ENCODE data around the gene GALNTL6. TPM values are rescaled to one million over a fixed set of nuclear protein-coding genes. Genes with fewer than 3 reads are reported as not detected.
A peak's percentile ranks its signal among the peaks of the same experiment; 100 is the strongest.

Gene GALNTL6
- total and polyA plus RNA-seq, 2 experiments from 2014 or later = not detected

- no peak overlapping the region for H3K4me3 ChIP-seq
- H3K9me3 ChIP-seq (ENCODE audit: low read depth) = no peaks in the 10 kb centered on the region
- no peaks in the 10 kb centered on the region for H3K36me3 ChIP-seq
- H3K27ac ChIP-seq = no peak overlapping the region
- no peak for DNase-seq (ENCODE audit: low read depth in 1 of 2, low spot score in 1 of 2)
- no peaks in the 10 kb centered on the region for H3K4me1 ChIP-seq (ENCODE audit: low read depth)
- TF ChIP-seq CTCF (IDR thresholded peaks at IDR 0.05; ENCODE audit: low read depth, low read length) = no peak
- no peaks in the 10 kb centered on the region for H3K27me3 ChIP-seq
Observed at GRCh38 chr4:173045571-173045970, 1232.4 kb downstream of the GALNTL6 start.

- no peaks in the 10 kb centered on the region for H3K27me3 ChIP-seq
- no peaks in the 10 kb centered on the region for H3K36me3 ChIP-seq
- no peak overlapping the region for H3K27ac ChIP-seq
- H3K4me1 ChIP-seq (ENCODE audit: low read depth) = no peaks in the 10 kb centered on the region
- no peaks in the 10 kb centered on the region for H3K9me3 ChIP-seq (ENCODE audit: low read depth)
- H3K4me3 ChIP-seq = no peak overlapping the region
- no peak for DNase-seq (ENCODE audit: low read depth in 1 of 2, low spot score in 1 of 2)
- no peak for TF ChIP-seq CTCF (IDR thresholded peaks at IDR 0.05; ENCODE audit: low read depth, low read length)
Observed at GRCh38 chr4:173046144-173046543, 1232.9 kb downstream of the GALNTL6 start.

GRCh38 chr4:173046818-173047217 lies 1233.6 kb downstream of the GALNTL6 start:
- TF ChIP-seq CTCF (IDR thresholded peaks at IDR 0.05; ENCODE audit: low read depth, low read length) = no peak
- H3K27ac ChIP-seq = no peak overlapping the region
- no peaks in the 10 kb centered on the region for H3K27me3 ChIP-seq
- no peaks in the 10 kb centered on the region for H3K9me3 ChIP-seq (ENCODE audit: low read depth)
- no peaks in the 10 kb centered on the region for H3K4me1 ChIP-seq (ENCODE audit: low read depth)
- no peak overlapping the region for H3K4me3 ChIP-seq
- no peak for DNase-seq (ENCODE audit: low read depth in 1 of 2, low spot score in 1 of 2)
- no peaks in the 10 kb centered on the region for H3K36me3 ChIP-seq

- H3K4me3 ChIP-seq = no peak overlapping the region
- no peaks in the 10 kb centered on the region for H3K36me3 ChIP-seq
- no peaks in the 10 kb centered on the region for H3K27me3 ChIP-seq
- no peaks in the 10 kb centered on the region for H3K4me1 ChIP-seq (ENCODE audit: low read depth)
- H3K9me3 ChIP-seq (ENCODE audit: low read depth) = no peaks in the 10 kb centered on the region
- no peak for TF ChIP-seq CTCF (IDR thresholded peaks at IDR 0.05; ENCODE audit: low read depth, low read length)
- no peak overlapping the region for H3K27ac ChIP-seq
- DNase-seq (ENCODE audit: low read depth in 1 of 2, low spot score in 1 of 2) = no peak
Observed at GRCh38 chr4:173051232-173051631, 1238.0 kb downstream of the GALNTL6 start.

- TF ChIP-seq CTCF (IDR thresholded peaks at IDR 0.05; ENCODE audit: low read depth, low read length) = no peak
- Histone ChIP-seq H3K9me3 (ENCODE audit: low read depth) (no peaks in the 10 kb centered on the region), H3K4me3 (no peak overlapping the region), H3K27me3 (no peaks in the 10 kb centered on the region), H3K27ac (no peak overlapping the region), H3K36me3 (no peaks in the 10 kb centered on the region), H3K4me1 (ENCODE audit: low read depth) (no peaks in the 10 kb centered on the region)
- peak in 1 of 2 donors; percentile 59 for DNase-seq (ENCODE audit: low read depth in 1 of 2, low spot score in 1 of 2)
Observed at GRCh38 chr4:173051716-173052115, 1238.5 kb downstream of the GALNTL6 start.

GRCh38 chr4:173052439-173052838 lies 1239.2 kb downstream of the GALNTL6 start:
- Histone ChIP-seq H3K4me3 (no peak overlapping the region), H3K27ac (no peak overlapping the region), H3K9me3 (ENCODE audit: low read depth) (no peaks in the 10 kb centered on the region), H3K27me3 (no peaks in the 10 kb centered on the region), H3K36me3 (no peaks in the 10 kb centered on the region), H3K4me1 (ENCODE audit: low read depth) (no peaks in the 10 kb centered on the region)
- no peak for TF ChIP-seq CTCF (IDR thresholded peaks at IDR 0.05; ENCODE audit: low read depth, low read length)
- DNase-seq (ENCODE audit: low read depth in 1 of 2, low spot score in 1 of 2) = no peak

All from cardiac muscle cell (in vitro differentiated cells and primary cell).